B cell (primary cell): ENCODE data around the gene STXBP6. TPM values are rescaled to one million over a fixed set of nuclear protein-coding genes. Genes with fewer than 3 reads are reported as not detected.

ENCODE experiments used
- ATAC-seq: fragments of 200-7000 bp; cut with Tn5 transposase; one replicate; pipeline ENCODE4 v1.10.0; 2021; ENCODE audit warnings: low read depth, mild to moderate bottlenecking, moderate number of reproducible peaks, moderate library complexity
- CTCF ChIA-PET: fragments of 350-600 bp; sonication (Branson Sonifier 250); formaldehyde crosslinking; loops from one replicate; lab custom pipeline; 2021; ENCODE audit warnings: antibody characterized with exemption, inconsistent platforms; lab: Charles Lee
- POLR2A ChIA-PET: fragments of 350-600 bp; sonication (Branson Sonifier 250); formaldehyde crosslinking; loops from one replicate; lab custom pipeline; 2021; ENCODE audit warnings: antibody characterized with exemption; lab: Charles Lee
- DNase-seq: peaks from one replicate; pipeline ENCODE4 v3.0.0; 2013
- H2AFZ ChIP-seq: 2 replicates; pipeline ENCODE4 v1.6.1; 2012; ENCODE audit warnings: mild to moderate bottlenecking, low read depth, low read length; ENCODE audit not compliant: insufficient read depth, poor library complexity, severe bottlenecking
- H3K27ac ChIP-seq, 2 donors: 1 replicate in 1 of 2; 2 replicates in 1 of 2; pipeline ENCODE4 v1.5.1; 2012 to 2013; ENCODE audit warnings: low read length in 2 of 2, mild to moderate bottlenecking in 2 of 2, moderate library complexity in 1 of 2
- H3K27me3 ChIP-seq, 4 experiments: fragments of 200-600 bp in 1 of 4; sonication (generic) in 1 of 4; replicated peaks in 1 of 4; 1 replicate in 2 of 4; 2 replicates in 2 of 4; pipeline versions ENCODE4 v1.6.1 to v1.7.0; 2013 to 2016; ENCODE audit warnings: low read length in 3 of 4, mild to moderate bottlenecking in 2 of 4, mixed read lengths in 1 of 4, moderate library complexity in 1 of 4; ENCODE audit not compliant: insufficient read depth in 4 of 4, control insufficient read depth in 3 of 4; ENCODE audit errors: control extremely low read depth in 1 of 4
- H3K36me3 ChIP-seq, 2 experiments: replicated peaks in 1 of 2; 1 replicate in 1 of 2; 2 replicates in 1 of 2; pipeline versions ENCODE4 v1.6.1 to v1.7.1; 2013; ENCODE audit warnings: low read length in 1 of 2; ENCODE audit not compliant: insufficient read depth in 2 of 2, control insufficient read depth in 1 of 2; ENCODE audit errors: control extremely low read depth in 1 of 2, extremely low read depth in 1 of 2
- H3K4me1 ChIP-seq, 2 donors: fragments of 200-600 bp in 1 of 2; sonication (generic) in 1 of 2; 1 replicate in 1 of 2; 2 replicates in 1 of 2; pipeline versions ENCODE4 v1.5.1 to v1.6.1; 2013 to 2017; ENCODE audit warnings: low read length in 2 of 2; ENCODE audit not compliant: control insufficient read depth in 2 of 2, insufficient read depth in 2 of 2
- H3K4me2 ChIP-seq: replicated peaks from 2 replicates; pipeline ENCODE3; 2012; ENCODE audit warnings: mild to moderate bottlenecking, low read depth, low read length; ENCODE audit not compliant: poor library complexity, severe bottlenecking
- H3K4me3 ChIP-seq, 5 experiments: fragments of 200-600 bp in 1 of 5; sonication (generic) in 1 of 5; 1 replicate in 3 of 5; 2 replicates in 2 of 5; pipeline versions ENCODE4 v1.5.1 to v1.7.0; 2011 to 2016; ENCODE audit warnings: low read length in 4 of 5, mild to moderate bottlenecking in 4 of 5, low read depth in 2 of 5, control low read depth in 1 of 5, moderate library complexity in 1 of 5; ENCODE audit not compliant: insufficient read depth in 1 of 5; ENCODE audit errors: control extremely low read depth in 1 of 5, extremely low read depth in 1 of 5
- H3K79me2 ChIP-seq: fragments of 200-600 bp; sonication (generic); one replicate; pipeline ENCODE4 v1.6.0; 2016; ENCODE audit warnings: low read length; ENCODE audit not compliant: control insufficient read depth, insufficient read depth
- H3K9ac ChIP-seq: fragments of 200-600 bp; sonication (generic); 2 replicates; pipeline ENCODE4 v1.6.1; 2017; ENCODE audit warnings: mild to moderate bottlenecking, low read length, moderate library complexity
- H3K9me3 ChIP-seq, 3 donors: one replicate each; pipeline versions ENCODE4 v1.6.1 to v1.7.1; 2013; ENCODE audit warnings: low read length in 2 of 3; ENCODE audit not compliant: control insufficient read depth in 2 of 3, insufficient read depth in 1 of 3; ENCODE audit errors: control extremely low read depth in 1 of 3
- H4K20me1 ChIP-seq: 2 replicates; pipeline ENCODE4 v1.6.0; 2012; ENCODE audit warnings: mild to moderate bottlenecking, low read length; ENCODE audit not compliant: insufficient read depth, control insufficient read depth, poor library complexity, severe bottlenecking
- H3K27ac Mint-ChIP-seq: one replicate; pipeline ENCODE4 v1.8.0; 2021; ENCODE audit warnings: mixed read lengths
- H3K27me3 Mint-ChIP-seq: one replicate; pipeline ENCODE4 v1.8.0; 2021; ENCODE audit warnings: mixed read lengths
- H3K4me1 Mint-ChIP-seq: one replicate; pipeline ENCODE4 v1.8.0; 2021; ENCODE audit warnings: mixed read lengths
- H3K4me3 Mint-ChIP-seq: one replicate; pipeline ENCODE4 v1.8.0; 2021; ENCODE audit warnings: mixed read lengths
- H3K9me3 Mint-ChIP-seq: one replicate; pipeline ENCODE4 v1.8.0; 2022; ENCODE audit warnings: mixed read lengths; ENCODE audit not compliant: insufficient read depth
- CTCF ChIP-seq: fragments of 200-600 bp; IDR thresholded peaks from one replicate; pipeline ENCODE4 v1.8.0; 2022; ENCODE audit warnings: antibody characterized with exemption, mild to moderate bottlenecking
- EZH2 ChIP-seq: IDR thresholded peaks from 2 replicates; pipeline ENCODE4 v1.6.1; 2012; ENCODE audit warnings: borderline replicate concordance, low read depth, mild to moderate bottlenecking, moderate library complexity, low read length; ENCODE audit not compliant: insufficient read depth, poor library complexity, severe bottlenecking
- WGBS: methylation state at CpG from one replicate; pipeline ENCODE4 v1.1.5; 2013; ENCODE audit warnings: missing lambda C conversion rate; ENCODE audit not compliant: insufficient coverage; 5-methylcytosine and 5-hydroxymethylcytosine counted together
- intact Hi-C: fragments of 100-400 bp; cut with micrococcal nuclease; formaldehyde crosslinking; loops from one replicate; pipeline ENCODE4 v1.10.0; 2022
- polyA plus RNA-seq: library from polyadenylated mRNA; depleted of rRNA; stranded (reverse); fragments of >200 nt; gene quantifications from 2 replicates; pipeline ENCODE4 v1.2.3, GENCODE V29; 2012
- total RNA-seq, 2 donors: library from RNA; stranded (reverse); fragments of 120-200 nt in 1 of 2; gene quantifications; 1 replicate in 1 of 2; 2 replicates in 1 of 2; pipeline versions ENCODE4 v1.2.3 to v1.2.4, GENCODE V29; 2013 to 2022

Gene STXBP6
- total and polyA plus RNA-seq, 2 donors (not counting 1 experiment from before 2014, with no cell fraction given): 0.01 TPM; not detected in 1

GRCh38 chr14:25050269-25051150, 563 bp upstream of the STXBP6 start:
- Histone ChIP-seq H3K4me3 (peak overlapping the region in 1 of 5 experiments; percentile 12), H3K9me3 (no peaks in the 10 kb centered on the region), H3K36me3 (no peaks in the 10 kb centered on the region), H3K27me3 (peaks cover 0 to 37% (median 19%) of the 10 kb centered on the region in 4 experiments), H4K20me1 (no peaks in the 10 kb centered on the region), H3K9ac (no peak overlapping the region), H3K4me2 (peak overlapping the region; percentile 42), H3K79me2 (no peaks in the 10 kb centered on the region), H3K4me1 (peaks cover 0 to 4% of the 10 kb centered on the region in 2 donors), H3K27ac (no peak overlapping the region), H2AFZ (peak overlapping the region; percentile 38)
- ATAC-seq (no peak), DNase-seq (no peak)
- TF ChIP-seq EZH2 (no peak), CTCF (no peak)
- ChIA-PET POLR2A (no interaction called here), CTCF (no interaction called here)
- H3K4me1 Mint-ChIP-seq: peaks cover 13% of the 10 kb centered on the region
- no peak overlapping the region for H3K27ac Mint-ChIP-seq
- no peaks in the 10 kb centered on the region for H3K9me3 Mint-ChIP-seq
- peak overlapping the region; percentile 71 for H3K4me3 Mint-ChIP-seq
- intact Hi-C loops: no loop called here
- H3K27me3 Mint-ChIP-seq: peaks cover 59% of the 10 kb centered on the region
- 0% methylated on average over 15 of the region's 31 CpGs for WGBS

GRCh38 chr14:25049093-25049567, 817 bp downstream of the STXBP6 start:
- Mint-ChIP-seq H3K27me3 (peaks cover 69% of the 10 kb centered on the region), H3K4me1 (peaks cover 13% of the 10 kb centered on the region), H3K9me3 (no peaks in the 10 kb centered on the region), H3K27ac (no peak overlapping the region), H3K4me3 (peak overlapping the region; percentile 49)
- H3K4me2 ChIP-seq: peak overlapping the region; percentile 42
- no peaks in the 10 kb centered on the region for H3K36me3 ChIP-seq
- no peak overlapping the region for H3K4me3 ChIP-seq
- no peak for ATAC-seq
- CTCF ChIA-PET: no interaction called here
- no peaks in the 10 kb centered on the region for H3K9me3 ChIP-seq
- H3K4me1 ChIP-seq: peaks cover 0 to 4% of the 10 kb centered on the region in 2 donors
- H3K27me3 ChIP-seq: peaks cover 0 to 37% (median 19%) of the 10 kb centered on the region in 4 experiments
- no peak overlapping the region for H2AFZ ChIP-seq
- 8% methylated on average over 30 of the region's 34 CpGs for WGBS
- H3K79me2 ChIP-seq: no peaks in the 10 kb centered on the region
- POLR2A ChIA-PET: no interaction called here
- no peak for DNase-seq
- H4K20me1 ChIP-seq: no peaks in the 10 kb centered on the region
- H3K27ac ChIP-seq: no peak overlapping the region
- no peak overlapping the region for H3K9ac ChIP-seq
- TF ChIP-seq EZH2: no peak
- no peak for TF ChIP-seq CTCF
- intact Hi-C loops: no loop called here
